ENCODE data around the gene CWC27.

DNA sequence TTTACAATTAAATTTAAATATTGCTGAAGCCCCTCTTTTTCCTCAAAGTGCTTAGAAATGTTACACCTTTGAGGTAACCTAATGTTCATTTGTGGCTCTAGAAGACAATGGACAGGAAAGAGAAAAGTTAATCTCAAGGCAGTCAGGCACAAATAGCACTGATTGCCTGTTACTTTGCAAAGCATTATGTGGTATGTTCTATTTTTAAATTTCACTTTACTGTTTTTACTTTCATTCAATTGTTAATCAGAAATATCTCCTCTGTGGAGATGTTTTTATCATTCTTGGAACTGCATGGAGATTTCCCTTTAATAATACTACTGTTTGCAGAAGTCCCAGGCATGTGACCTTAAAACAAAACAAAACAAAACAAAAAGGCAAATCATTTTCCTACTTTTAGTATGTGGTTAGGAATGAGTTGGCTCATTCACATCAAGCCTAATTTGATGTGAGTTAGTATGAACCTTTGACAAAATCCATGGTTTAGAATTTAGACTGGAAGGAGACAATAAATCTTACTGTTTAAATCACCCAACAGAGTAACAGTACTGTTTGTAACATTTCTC, 67.5 kb downstream of the CWC27 start:
- TF ChIP-seq, protein P1, sequence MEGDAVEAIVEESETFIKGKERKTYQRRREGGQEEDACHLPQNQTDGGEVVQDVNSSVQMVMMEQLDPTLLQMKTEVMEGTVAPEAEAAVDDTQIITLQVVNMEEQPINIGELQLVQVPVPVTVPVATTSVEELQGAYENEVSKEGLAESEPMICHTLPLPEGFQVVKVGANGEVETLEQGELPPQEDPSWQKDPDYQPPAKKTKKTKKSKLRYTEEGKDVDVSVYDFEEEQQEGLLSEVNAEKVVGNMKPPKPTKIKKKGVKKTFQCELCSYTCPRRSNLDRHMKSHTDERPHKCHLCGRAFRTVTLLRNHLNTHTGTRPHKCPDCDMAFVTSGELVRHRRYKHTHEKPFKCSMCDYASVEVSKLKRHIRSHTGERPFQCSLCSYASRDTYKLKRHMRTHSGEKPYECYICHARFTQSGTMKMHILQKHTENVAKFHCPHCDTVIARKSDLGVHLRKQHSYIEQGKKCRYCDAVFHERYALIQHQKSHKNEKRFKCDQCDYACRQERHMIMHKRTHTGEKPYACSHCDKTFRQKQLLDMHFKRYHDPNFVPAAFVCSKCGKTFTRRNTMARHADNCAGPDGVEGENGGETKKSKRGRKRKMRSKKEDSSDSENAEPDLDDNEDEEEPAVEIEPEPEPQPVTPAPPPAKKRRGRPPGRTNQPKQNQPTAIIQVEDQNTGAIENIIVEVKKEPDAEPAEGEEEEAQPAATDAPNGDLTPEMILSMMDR (IDR thresholded peaks at IDR 0.05): no peak
- TF ChIP-seq EZH2phosphoT487 (IDR thresholded peaks at IDR 0.05) (no peak), EZH2 (IDR thresholded peaks at IDR 0.05) (no peak)
